Neural cell (in vitro differentiated cells): ENCODE data around the gene HS1BP3. TPM values are rescaled to one million over a fixed set of nuclear protein-coding genes. Genes with fewer than 3 reads are reported as not detected.

ENCODE experiments used
- H2AFZ ChIP-seq: fragments of 200-600, 300-800 bp; sonication (generic), shearing (Covaris generic); 2 replicates; pipeline ENCODE4 v1.6.0; 2014; ENCODE audit warnings: low read depth, mild to moderate bottlenecking, antibody characterized with exemption, low read length, moderate library complexity
- H3F3A ChIP-seq: fragments of 200-600 bp; shearing (Covaris generic); 2 replicates; pipeline ENCODE4 v1.6.1; 2016; ENCODE audit warnings: mild to moderate bottlenecking, moderate library complexity, mixed read lengths, antibody characterized with exemption, low read length; ENCODE audit not compliant: insufficient read depth, poor library complexity, severe bottlenecking
- H3K27ac ChIP-seq: fragments of 200-600, 300-800 bp; sonication (generic), shearing (Covaris generic); 2 replicates; pipeline ENCODE4 v1.5.1; 2014; ENCODE audit warnings: mild to moderate bottlenecking, low read length, moderate library complexity
- H3K27me3 ChIP-seq: fragments of 300-800, 200-600 bp; sonication (generic), shearing (Covaris generic); 2 replicates; pipeline ENCODE4 v1.6.0; 2014; ENCODE audit warnings: mild to moderate bottlenecking, low read depth, low read length, moderate library complexity; ENCODE audit not compliant: insufficient read depth
- H3K36me3 ChIP-seq: fragments of 300-800, 200-600 bp; sonication (generic), shearing (Covaris generic); 2 replicates; pipeline ENCODE4 v1.5.1; 2014; ENCODE audit warnings: mild to moderate bottlenecking, antibody characterized with exemption, low read length, moderate library complexity; ENCODE audit not compliant: insufficient read depth
- H3K4me2 ChIP-seq: fragments of 300-800, 200-600 bp; sonication (generic), shearing (Covaris generic); 2 replicates; pipeline ENCODE4 v1.6.0; 2014; ENCODE audit warnings: mild to moderate bottlenecking, low read length
- H3K4me3 ChIP-seq: fragments of 300-800, 200-600 bp; sonication (generic), shearing (Covaris generic); 2 replicates; pipeline ENCODE4 v1.5.1; 2014; ENCODE audit warnings: mild to moderate bottlenecking, low read length, moderate library complexity
- H3K79me2 ChIP-seq: fragments of 200-600 bp; shearing (Covaris generic); replicated peaks from 2 replicates; pipeline ENCODE4 v1.6.0; 2014; ENCODE audit warnings: mild to moderate bottlenecking, low read length, moderate library complexity; ENCODE audit not compliant: insufficient read depth
- H3K9ac ChIP-seq: fragments of 300-800, 200-600 bp; sonication (generic), shearing (Covaris generic); 2 replicates; pipeline ENCODE4 v1.6.1; 2016; ENCODE audit warnings: mild to moderate bottlenecking, low read length, mixed read lengths
- H3K9me2 ChIP-seq: fragments of 200-600 bp; shearing (Covaris generic); 2 replicates; pipeline ENCODE4 v1.6.1; 2016; ENCODE audit warnings: mild to moderate bottlenecking, low read length, mixed read lengths; ENCODE audit not compliant: insufficient read depth
- H3K9me3 ChIP-seq: fragments of 200-600, 300-800 bp; sonication (generic), shearing (Covaris generic); 2 replicates; pipeline ENCODE4 v1.6.1; 2016; ENCODE audit warnings: mild to moderate bottlenecking, mixed run types, low read length, moderate library complexity, mixed read lengths
- H4K20me1 ChIP-seq: fragments of 200-600 bp; shearing (Covaris generic); 2 replicates; pipeline ENCODE4 v1.6.1; 2016; ENCODE audit warnings: mild to moderate bottlenecking, mixed run types; ENCODE audit not compliant: insufficient read depth
- EP300 ChIP-seq: fragments of 450-650 bp; conservative IDR thresholded peaks from 2 replicates; pipeline ENCODE4 v1.6.1; 2014; ENCODE audit warnings: antibody characterized with exemption, mild to moderate bottlenecking, moderate library complexity; ENCODE audit not compliant: poor library complexity, severe bottlenecking
- EZH2 ChIP-seq: fragments of 200-600, 300-800 bp; shearing (Covaris generic), sonication (generic); IDR thresholded peaks from 2 replicates; pipeline ENCODE4 v1.6.1; 2014; ENCODE audit warnings: antibody characterized with exemption, low read length, borderline replicate concordance, mild to moderate bottlenecking; ENCODE audit not compliant: insufficient read depth, poor library complexity, severe bottlenecking
- MXI1 ChIP-seq: fragments of 450-650 bp; conservative IDR thresholded peaks from 2 replicates; pipeline ENCODE4 v1.6.1; 2014; ENCODE audit warnings: antibody characterized with exemption, mild to moderate bottlenecking; ENCODE audit not compliant: poor library complexity, severe bottlenecking
- POLR2AphosphoS5 ChIP-seq: IDR thresholded peaks from 2 replicates; pipeline ENCODE4 v1.6.1; 2012
- RAD21 ChIP-seq: fragments of 450-650 bp; conservative IDR thresholded peaks from 2 replicates; pipeline ENCODE4 v1.6.1; 2014; ENCODE audit warnings: antibody characterized with exemption, mild to moderate bottlenecking, moderate library complexity
- SMC3 ChIP-seq: fragments of 450-650 bp; conservative IDR thresholded peaks from 2 replicates; pipeline ENCODE4 v1.6.1; 2014; ENCODE audit warnings: antibody characterized with exemption, mild to moderate bottlenecking, moderate library complexity; ENCODE audit not compliant: poor library complexity
- polyA plus RNA-seq: library from polyadenylated mRNA; depleted of rRNA; stranded (reverse); fragments of >200 nt; gene quantifications from 2 replicates; pipeline ENCODE4 v1.2.3, GENCODE V29; 2014
- TF ChIP-seq, protein P1 (sequence below): fragments of 450-650 bp; IDR thresholded peaks from 2 replicates; pipeline ENCODE4 v1.5.1; 2014; ENCODE audit warnings: antibody characterized with exemption, mild to moderate bottlenecking, moderate library complexity; ENCODE audit not compliant: poor library complexity, severe bottlenecking
- TF ChIP-seq, protein P2 (sequence below): IDR thresholded peaks from 2 replicates; pipeline ENCODE4 v1.6.1; 2012; ENCODE audit warnings: borderline replicate concordance

The HS1BP3 gene
- polyA plus RNA-seq, 1 donor from 2014 or later = 8.9 TPM

DNA sequence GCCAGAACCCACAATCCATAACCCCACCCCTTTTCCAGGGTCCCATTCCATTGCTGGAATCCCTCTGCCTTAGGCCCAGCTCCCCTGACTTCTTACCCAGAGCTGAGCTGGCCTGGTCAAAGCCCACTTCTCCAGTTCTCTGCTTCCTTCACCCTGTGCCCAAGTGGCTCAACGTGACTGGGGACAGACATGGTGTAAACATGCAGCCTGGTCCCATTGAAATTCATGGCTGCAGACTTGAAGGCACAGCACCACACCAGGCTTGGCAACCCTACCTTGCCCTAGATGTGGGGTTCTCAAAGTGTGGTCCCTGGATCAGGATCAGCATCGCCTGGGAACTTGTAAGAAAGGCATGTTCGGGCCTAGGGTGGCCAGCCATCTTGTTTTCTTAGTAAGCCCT, 3.7 kb downstream of the HS1BP3 start:
- Histone ChIP-seq H3K36me3 (no peaks in the 10 kb centered on the region), H3F3A (no peaks in the 10 kb centered on the region), H4K20me1 (no peaks in the 10 kb centered on the region), H3K79me2 (no peaks in the 10 kb centered on the region), H3K9me2 (no peaks in the 10 kb centered on the region), H3K9me3 (no peaks in the 10 kb centered on the region), H3K27me3 (no peaks in the 10 kb centered on the region), H3K4me3 (no peak overlapping the region), H3K4me2 (no peak overlapping the region), H2AFZ (no peak overlapping the region), H3K27ac (no peak overlapping the region), H3K9ac (no peak overlapping the region)
- TF ChIP-seq SMC3 (no peak), EP300 (no peak), RAD21 (no peak)
- TF ChIP-seq, protein P1, sequence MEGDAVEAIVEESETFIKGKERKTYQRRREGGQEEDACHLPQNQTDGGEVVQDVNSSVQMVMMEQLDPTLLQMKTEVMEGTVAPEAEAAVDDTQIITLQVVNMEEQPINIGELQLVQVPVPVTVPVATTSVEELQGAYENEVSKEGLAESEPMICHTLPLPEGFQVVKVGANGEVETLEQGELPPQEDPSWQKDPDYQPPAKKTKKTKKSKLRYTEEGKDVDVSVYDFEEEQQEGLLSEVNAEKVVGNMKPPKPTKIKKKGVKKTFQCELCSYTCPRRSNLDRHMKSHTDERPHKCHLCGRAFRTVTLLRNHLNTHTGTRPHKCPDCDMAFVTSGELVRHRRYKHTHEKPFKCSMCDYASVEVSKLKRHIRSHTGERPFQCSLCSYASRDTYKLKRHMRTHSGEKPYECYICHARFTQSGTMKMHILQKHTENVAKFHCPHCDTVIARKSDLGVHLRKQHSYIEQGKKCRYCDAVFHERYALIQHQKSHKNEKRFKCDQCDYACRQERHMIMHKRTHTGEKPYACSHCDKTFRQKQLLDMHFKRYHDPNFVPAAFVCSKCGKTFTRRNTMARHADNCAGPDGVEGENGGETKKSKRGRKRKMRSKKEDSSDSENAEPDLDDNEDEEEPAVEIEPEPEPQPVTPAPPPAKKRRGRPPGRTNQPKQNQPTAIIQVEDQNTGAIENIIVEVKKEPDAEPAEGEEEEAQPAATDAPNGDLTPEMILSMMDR = no peak

DNA sequence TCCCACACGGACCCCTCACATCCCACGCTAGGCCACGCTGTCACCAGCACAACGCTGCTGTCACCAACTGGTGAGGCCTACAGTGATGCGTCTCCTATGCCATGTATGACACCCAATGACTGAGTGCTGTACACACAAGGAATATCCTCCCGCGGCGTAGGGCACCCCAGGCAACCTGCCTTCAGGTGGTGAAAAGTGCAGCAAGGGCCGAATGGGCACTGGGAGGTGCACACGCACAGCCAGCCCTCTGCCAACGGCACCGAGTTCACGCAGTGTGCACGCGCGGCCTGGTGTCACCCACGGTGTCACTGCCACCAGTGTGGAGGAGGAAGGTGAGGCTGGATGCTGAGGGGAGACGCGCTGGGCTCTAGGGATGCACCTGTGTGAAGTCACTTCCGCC, 4.5 kb downstream of the HS1BP3 start:
- no peak overlapping the region for H3K4me2 ChIP-seq
- H3K79me2 ChIP-seq = no peaks in the 10 kb centered on the region
- no peak overlapping the region for H3K9ac ChIP-seq

More for the DNA sequence above, 4.5 kb downstream of the HS1BP3 start:
- Histone ChIP-seq H3F3A (no peaks in the 10 kb centered on the region), H3K27ac (no peak overlapping the region), H3K36me3 (no peaks in the 10 kb centered on the region), H3K27me3 (no peaks in the 10 kb centered on the region), H4K20me1 (no peaks in the 10 kb centered on the region), H3K9me3 (no peaks in the 10 kb centered on the region), H2AFZ (no peak overlapping the region), H3K9me2 (no peaks in the 10 kb centered on the region), H3K4me3 (no peak overlapping the region)
- TF ChIP-seq, protein P1 = no peak
- no peak for TF ChIP-seq EZH2
- no peak for TF ChIP-seq POLR2AphosphoS5
- no peak for TF ChIP-seq EP300
- TF ChIP-seq, protein P2, sequence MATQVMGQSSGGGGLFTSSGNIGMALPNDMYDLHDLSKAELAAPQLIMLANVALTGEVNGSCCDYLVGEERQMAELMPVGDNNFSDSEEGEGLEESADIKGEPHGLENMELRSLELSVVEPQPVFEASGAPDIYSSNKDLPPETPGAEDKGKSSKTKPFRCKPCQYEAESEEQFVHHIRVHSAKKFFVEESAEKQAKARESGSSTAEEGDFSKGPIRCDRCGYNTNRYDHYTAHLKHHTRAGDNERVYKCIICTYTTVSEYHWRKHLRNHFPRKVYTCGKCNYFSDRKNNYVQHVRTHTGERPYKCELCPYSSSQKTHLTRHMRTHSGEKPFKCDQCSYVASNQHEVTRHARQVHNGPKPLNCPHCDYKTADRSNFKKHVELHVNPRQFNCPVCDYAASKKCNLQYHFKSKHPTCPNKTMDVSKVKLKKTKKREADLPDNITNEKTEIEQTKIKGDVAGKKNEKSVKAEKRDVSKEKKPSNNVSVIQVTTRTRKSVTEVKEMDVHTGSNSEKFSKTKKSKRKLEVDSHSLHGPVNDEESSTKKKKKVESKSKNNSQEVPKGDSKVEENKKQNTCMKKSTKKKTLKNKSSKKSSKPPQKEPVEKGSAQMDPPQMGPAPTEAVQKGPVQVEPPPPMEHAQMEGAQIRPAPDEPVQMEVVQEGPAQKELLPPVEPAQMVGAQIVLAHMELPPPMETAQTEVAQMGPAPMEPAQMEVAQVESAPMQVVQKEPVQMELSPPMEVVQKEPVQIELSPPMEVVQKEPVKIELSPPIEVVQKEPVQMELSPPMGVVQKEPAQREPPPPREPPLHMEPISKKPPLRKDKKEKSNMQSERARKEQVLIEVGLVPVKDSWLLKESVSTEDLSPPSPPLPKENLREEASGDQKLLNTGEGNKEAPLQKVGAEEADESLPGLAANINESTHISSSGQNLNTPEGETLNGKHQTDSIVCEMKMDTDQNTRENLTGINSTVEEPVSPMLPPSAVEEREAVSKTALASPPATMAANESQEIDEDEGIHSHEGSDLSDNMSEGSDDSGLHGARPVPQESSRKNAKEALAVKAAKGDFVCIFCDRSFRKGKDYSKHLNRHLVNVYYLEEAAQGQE = no peak
- no peak for TF ChIP-seq SMC3
- TF ChIP-seq RAD21 = no peak
- TF ChIP-seq MXI1 = no peak
